ENCODE results near the gene DPPA5. TPM values are rescaled to one million over a fixed set of nuclear protein-coding genes. Genes with fewer than 3 reads are reported as not detected.

DPPA5 gene
- total and polyA plus RNA-seq, 2 donors (not counting 1 experiment from before 2014, with no cell fraction given) = not detected

GRCh38 chr6:73391675-73392074, 37.6 kb upstream of the DPPA5 start:
- ChIA-PET CTCF (no interaction called here), POLR2A (no interaction called here)
- Histone ChIP-seq H3K4me3 (ENCODE audit: control extremely low read depth in 1 of 5, extremely low read depth in 1 of 5, insufficient read depth in 1 of 5, low read depth in 2 of 5, low read length in 4 of 5) (no peak overlapping the region), H4K20me1 (ENCODE audit: control insufficient read depth, insufficient read depth, low read length, poor library complexity, severe bottlenecking) (no peaks in the 10 kb centered on the region), H3K4me1 (ENCODE audit: control insufficient read depth in 2 of 2, insufficient read depth in 2 of 2, low read length in 2 of 2) (peaks cover 3 to 15% of the 10 kb centered on the region in 2 donors), H3K79me2 (ENCODE audit: control insufficient read depth, insufficient read depth, low read length) (no peaks in the 10 kb centered on the region), H3K27ac (ENCODE audit: low read length in 2 of 2) (no peak overlapping the region), H3K36me3 (replicated peaks in 1 of 2; ENCODE audit: control extremely low read depth in 1 of 2, control insufficient read depth in 1 of 2, extremely low read depth in 1 of 2, insufficient read depth in 2 of 2, low read length in 1 of 2) (no peaks in the 10 kb centered on the region), H3K9ac (ENCODE audit: low read length) (no peak overlapping the region), H2AFZ (ENCODE audit: insufficient read depth, low read depth, low read length, poor library complexity, severe bottlenecking) (no peak overlapping the region), H3K27me3 (replicated peaks in 1 of 4; ENCODE audit: control extremely low read depth in 1 of 4, control insufficient read depth in 3 of 4, insufficient read depth in 4 of 4, low read length in 3 of 4) (no peaks in the 10 kb centered on the region), H3K9me3 (ENCODE audit: control extremely low read depth in 1 of 3, control insufficient read depth in 2 of 3, insufficient read depth in 1 of 3, low read length in 2 of 3) (peaks cover 0 to 11% (median 0%) of the 10 kb centered on the region in 3 donors), H3K4me2 (replicated peaks; ENCODE audit: low read depth, low read length, poor library complexity, severe bottlenecking) (no peak overlapping the region)
- H3K27me3 Mint-ChIP-seq = no peaks in the 10 kb centered on the region
- DNase-seq (no peak), ATAC-seq (ENCODE audit: low read depth) (no peak)
- no CpG with 5 or more reads among the region's 2 CpGs for WGBS (ENCODE audit: insufficient coverage)
- peaks cover 7% of the 10 kb centered on the region for H3K4me1 Mint-ChIP-seq
- intact Hi-C loops (cut with micrococcal nuclease) = no loop called here
- H3K4me3 Mint-ChIP-seq = no peak overlapping the region
- H3K9me3 Mint-ChIP-seq (ENCODE audit: insufficient read depth) = no peaks in the 10 kb centered on the region
- H3K27ac Mint-ChIP-seq = no peak overlapping the region
- TF ChIP-seq CTCF (IDR thresholded peaks at IDR 0.05) (no peak), EZH2 (IDR thresholded peaks at IDR 0.05; ENCODE audit: borderline replicate concordance, insufficient read depth, low read depth, low read length, poor library complexity, severe bottlenecking) (no peak)

- H3K27me3 Mint-ChIP-seq = no peaks in the 10 kb centered on the region
- POLR2A ChIA-PET = no interaction called here
- no peak overlapping the region for H3K4me2 ChIP-seq (replicated peaks; ENCODE audit: low read depth, low read length, poor library complexity, severe bottlenecking)
- H3K4me3 Mint-ChIP-seq = no peak overlapping the region
- no peak for DNase-seq
- 93% methylated on average over 6 of the region's 10 CpGs for WGBS (ENCODE audit: insufficient coverage)
- no peak overlapping the region for H3K27ac ChIP-seq (ENCODE audit: low read length in 2 of 2)
- H3K27me3 ChIP-seq (replicated peaks in 1 of 4; ENCODE audit: control extremely low read depth in 1 of 4, control insufficient read depth in 3 of 4, insufficient read depth in 4 of 4, low read length in 3 of 4) = no peaks in the 10 kb centered on the region
- no peaks in the 10 kb centered on the region for H4K20me1 ChIP-seq (ENCODE audit: control insufficient read depth, insufficient read depth, low read length, poor library complexity, severe bottlenecking)
- H3K36me3 ChIP-seq (replicated peaks in 1 of 2; ENCODE audit: control extremely low read depth in 1 of 2, control insufficient read depth in 1 of 2, extremely low read depth in 1 of 2, insufficient read depth in 2 of 2, low read length in 1 of 2) = no peaks in the 10 kb centered on the region
- no peak overlapping the region for H3K27ac Mint-ChIP-seq
- H3K4me3 ChIP-seq (ENCODE audit: control extremely low read depth in 1 of 5, extremely low read depth in 1 of 5, insufficient read depth in 1 of 5, low read depth in 2 of 5, low read length in 4 of 5) = no peak overlapping the region
- no peak for ATAC-seq (ENCODE audit: low read depth)
- no peaks in the 10 kb centered on the region for H3K79me2 ChIP-seq (ENCODE audit: control insufficient read depth, insufficient read depth, low read length)
- peaks cover 3 to 15% of the 10 kb centered on the region in 2 donors for H3K4me1 ChIP-seq (ENCODE audit: control insufficient read depth in 2 of 2, insufficient read depth in 2 of 2, low read length in 2 of 2)
- no peak overlapping the region for H2AFZ ChIP-seq (ENCODE audit: insufficient read depth, low read depth, low read length, poor library complexity, severe bottlenecking)
- intact Hi-C loops (cut with micrococcal nuclease) = no loop called here
- no peaks in the 10 kb centered on the region for H3K9me3 Mint-ChIP-seq (ENCODE audit: insufficient read depth)
- H3K9me3 ChIP-seq (ENCODE audit: control extremely low read depth in 1 of 3, control insufficient read depth in 2 of 3, insufficient read depth in 1 of 3, low read length in 2 of 3) = peaks cover 0 to 7% (median 0%) of the 10 kb centered on the region in 3 donors
- TF ChIP-seq EZH2 (IDR thresholded peaks at IDR 0.05; ENCODE audit: borderline replicate concordance, insufficient read depth, low read depth, low read length, poor library complexity, severe bottlenecking) (no peak), CTCF (IDR thresholded peaks at IDR 0.05) (no peak)
- CTCF ChIA-PET = no interaction called here
- no peak overlapping the region for H3K9ac ChIP-seq (ENCODE audit: low read length)
- peaks cover 7% of the 10 kb centered on the region for H3K4me1 Mint-ChIP-seq
Observed at GRCh38 chr6:73389854-73390253, 35.8 kb upstream of the DPPA5 start.

All from B cell (primary cell).